Tibial nerve (tissue), 4 donors: ENCODE results near the gene PRLR. TPM values are rescaled to one million over a fixed set of nuclear protein-coding genes. Genes with fewer than 3 reads are reported as not detected.
A peak's percentile ranks its signal among the peaks of the same experiment; 100 is the strongest.

ENCODE experiments used
- DNase-seq, 2 donors: peaks; one replicate each; pipeline ENCODE4 v3.0.0-alpha.2; 2019; ENCODE audit warnings: low spot score in 2 of 2
- H3K27ac ChIP-seq, 4 donors: fragments of 200-600 bp; sonication (generic) in 3 of 4; one replicate each; pipeline ENCODE4 v1.5.1; 2017 to 2019; ENCODE audit warnings: mild to moderate bottlenecking in 1 of 4
- H3K27me3 ChIP-seq, 2 donors: fragments of 200-600 bp; sonication (generic) in 1 of 2; one replicate each; pipeline versions ENCODE4 v1.5.1 to v1.6.0; 2017 to 2019
- H3K36me3 ChIP-seq, 3 donors: fragments of 200-600 bp; sonication (generic); one replicate each; pipeline ENCODE4 v1.5.1; 2018 to 2019
- H3K4me1 ChIP-seq, 4 donors: fragments of 200-600 bp; sonication (generic) in 3 of 4; one replicate each; pipeline ENCODE4 v1.5.1; 2017 to 2019
- H3K4me3 ChIP-seq, 4 donors: fragments of 200-600 bp; sonication (generic) in 3 of 4; one replicate each; pipeline ENCODE4 v1.5.1; 2017 to 2019; ENCODE audit warnings: mild to moderate bottlenecking in 1 of 4, moderate library complexity in 1 of 4
- H3K9me3 ChIP-seq, 4 donors: fragments of 200-600 bp; sonication (generic) in 3 of 4; one replicate each; pipeline ENCODE4 v1.5.1; 2017 to 2019
- CTCF ChIP-seq, 5 experiments: fragments of 200-600 bp in 3 of 5; fragments of 450-650 bp in 2 of 5; sonication (generic) in 3 of 5; IDR thresholded peaks; one replicate each; pipeline ENCODE4 v1.5.1; 2016 to 2019; ENCODE audit warnings: antibody characterized with exemption in 5 of 5, mild to moderate bottlenecking in 3 of 5, moderate library complexity in 2 of 5
- EP300 ChIP-seq, 2 donors: sonication (generic); formaldehyde crosslinking; IDR thresholded peaks; one replicate each; pipeline ENCODE4 v1.6.1; 2017; ENCODE audit warnings: antibody characterized with exemption in 2 of 2, mild to moderate bottlenecking in 1 of 2
- POLR2A ChIP-seq, 2 donors: fragments of 450-650 bp; IDR thresholded peaks; one replicate each; pipeline ENCODE4 v1.6.1; 2017; ENCODE audit warnings: antibody characterized with exemption in 2 of 2, mild to moderate bottlenecking in 2 of 2, moderate library complexity in 2 of 2
- WGBS, 2 donors: methylation state at CpG; one replicate each; pipeline ENCODE4 v1.1.5; 2018; 5-methylcytosine and 5-hydroxymethylcytosine counted together
- total RNA-seq, 4 donors: library from RNA; depleted of rRNA; stranded (reverse); fragments of >200 nt; gene quantifications; one replicate each; pipeline ENCODE4 v1.1.0, GENCODE V29; 2016

Gene PRLR
- total RNA-seq, 4 donors from 2014 or later = 0.84 to 5.3 (median 4.0) TPM

GRCh38 chr5:35233601-35234000 lies 3.3 kb upstream of the PRLR start:
- no peak overlapping the region for H3K27ac ChIP-seq
- H3K4me3 ChIP-seq = no peak overlapping the region
- no peak for TF ChIP-seq EP300 (IDR thresholded peaks at IDR 0.05)
- no peak for TF ChIP-seq POLR2A (IDR thresholded peaks at IDR 0.05)
- no peak for TF ChIP-seq CTCF (IDR thresholded peaks at IDR 0.05)
- DNase-seq = no peak
- H3K36me3 ChIP-seq = no peaks in the 10 kb centered on the region
- H3K9me3 ChIP-seq = no peaks in the 10 kb centered on the region
- H3K4me1 ChIP-seq = peaks cover 0 to 15% (median 6%) of the 10 kb centered on the region in 4 donors
- no peaks in the 10 kb centered on the region for H3K27me3 ChIP-seq
- 91 to 94% methylated on average over 11 of the region's 11 CpGs for WGBS, 2 donors

- Histone ChIP-seq H3K27ac (no peak overlapping the region), H3K4me3 (no peak overlapping the region), H3K36me3 (no peaks in the 10 kb centered on the region), H3K9me3 (no peaks in the 10 kb centered on the region), H3K27me3 (no peaks in the 10 kb centered on the region), H3K4me1 (peaks cover 0 to 15% (median 6%) of the 10 kb centered on the region in 4 donors)
- TF ChIP-seq POLR2A (IDR thresholded peaks at IDR 0.05) = no peak
- no peak for TF ChIP-seq CTCF (IDR thresholded peaks at IDR 0.05)
- TF ChIP-seq EP300 (IDR thresholded peaks at IDR 0.05) = no peak
- WGBS, 2 donors = 80 to 91% methylated on average over 4 of the region's 4 CpGs
- DNase-seq = no peak
These were observed 2.8 kb upstream of the PRLR start for GRCh38 chr5:35233121-35233520.

- H3K9me3 ChIP-seq = no peaks in the 10 kb centered on the region
- WGBS, 2 donors = 80 to 87% methylated on average over 5 of the region's 5 CpGs
- DNase-seq = no peak
- no peaks in the 10 kb centered on the region for H3K27me3 ChIP-seq
- peaks cover 0 to 15% (median 6%) of the 10 kb centered on the region in 4 donors for H3K4me1 ChIP-seq
- no peak overlapping the region for H3K4me3 ChIP-seq
- TF ChIP-seq EP300 (IDR thresholded peaks at IDR 0.05) = no peak
- TF ChIP-seq POLR2A (IDR thresholded peaks at IDR 0.05) = no peak
- no peak for TF ChIP-seq CTCF (IDR thresholded peaks at IDR 0.05)
- H3K36me3 ChIP-seq = no peaks in the 10 kb centered on the region
- no peak overlapping the region for H3K27ac ChIP-seq
These were observed 1.8 kb upstream of the PRLR start for GRCh38 chr5:35232124-35232523.

GRCh38 chr5:35229076-35230037 lies 930 bp downstream of the PRLR start:
- DNase-seq = no peak
- H3K27ac ChIP-seq = peak overlapping the region in 2 of 4 donors; percentile 46 to 52
- TF ChIP-seq EP300 (IDR thresholded peaks at IDR 0.05) (no peak), CTCF (IDR thresholded peaks at IDR 0.05) (no peak), POLR2A (IDR thresholded peaks at IDR 0.05) (no peak)

GRCh38 chr5:35228310-35228709 lies 2.0 kb downstream of the PRLR start:
- TF ChIP-seq EP300 (IDR thresholded peaks at IDR 0.05) = no peak
- TF ChIP-seq POLR2A (IDR thresholded peaks at IDR 0.05) = no peak
- H3K27ac ChIP-seq = no peak overlapping the region
- no peak overlapping the region for H3K4me3 ChIP-seq
- 39 to 50% methylated on average over 2 of the region's 2 CpGs for WGBS, 2 donors
- H3K9me3 ChIP-seq = no peaks in the 10 kb centered on the region
- H3K36me3 ChIP-seq = no peaks in the 10 kb centered on the region
- no peak for DNase-seq
- no peaks in the 10 kb centered on the region for H3K27me3 ChIP-seq
- peaks cover 0 to 15% (median 6%) of the 10 kb centered on the region in 4 donors for H3K4me1 ChIP-seq

More at GRCh38 chr5:35229076-35230037, 930 bp downstream of the PRLR start:
- H3K27me3 ChIP-seq = no peaks in the 10 kb centered on the region
- H3K4me3 ChIP-seq = peak overlapping the region; percentile 16 to 65 (median 53)
- no peaks in the 10 kb centered on the region for H3K36me3 ChIP-seq
- H3K9me3 ChIP-seq = no peaks in the 10 kb centered on the region
- 8 to 9% methylated on average over 30 of the region's 30 CpGs for WGBS, 2 donors
- peaks cover 0 to 15% (median 6%) of the 10 kb centered on the region in 4 donors for H3K4me1 ChIP-seq
